Measurements from ENCODE around the gene EXOC6B.
"Not testable (repeated sequence)": the region's sequence is repeated elsewhere in the genome, so short reads cannot be mapped to it uniquely, and the experiment has no call there.

EXOC6B gene

DNA sequence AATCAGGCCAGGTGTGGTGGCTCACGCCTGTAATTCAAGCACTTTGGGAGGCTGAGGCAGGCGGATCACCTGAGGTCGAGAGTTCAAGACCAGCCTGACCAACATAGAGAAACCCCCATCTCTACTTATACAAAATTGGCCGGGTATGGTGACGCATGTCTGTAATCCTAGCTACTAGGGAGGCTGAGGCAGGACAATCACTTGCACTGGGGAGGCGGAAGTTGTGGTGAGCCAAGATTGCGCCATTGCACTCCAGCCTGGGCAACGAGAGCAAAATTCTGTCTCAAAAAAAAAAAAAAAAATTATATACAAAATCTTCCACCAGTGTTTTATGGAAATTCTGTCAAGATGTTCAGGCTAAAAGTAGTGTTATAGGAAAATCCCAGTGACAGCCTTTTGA, 290.2 kb downstream of the EXOC6B start:
- not testable (repeated sequence) for DNase-seq

DNA sequence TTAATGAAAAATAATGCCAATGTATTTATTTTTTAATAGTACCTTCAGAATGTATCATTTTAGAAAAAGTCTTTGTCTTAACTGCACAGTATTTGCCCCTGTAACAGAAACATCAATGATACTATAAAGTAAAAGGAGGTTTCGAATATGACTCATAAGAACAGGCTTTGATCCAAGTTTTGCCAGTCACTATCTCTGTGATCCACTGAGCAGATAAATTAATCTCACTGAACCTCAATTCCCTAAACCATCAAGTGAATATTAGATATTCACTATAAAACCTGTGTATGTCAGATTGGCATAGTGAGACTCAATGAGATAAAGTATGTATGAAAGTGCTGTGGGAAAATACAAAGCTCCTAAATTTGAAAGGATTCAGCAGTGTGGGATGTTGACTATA, 292.1 kb downstream of the EXOC6B start:
- DNase-seq = no peak

- no peak for DNase-seq
Observed at GRCh38 chr2:72527424-72527823, 298.4 kb downstream of the EXOC6B start.

- DNase-seq = no peak
Observed at GRCh38 chr2:72526623-72527022, 299.2 kb downstream of the EXOC6B start.

DNA sequence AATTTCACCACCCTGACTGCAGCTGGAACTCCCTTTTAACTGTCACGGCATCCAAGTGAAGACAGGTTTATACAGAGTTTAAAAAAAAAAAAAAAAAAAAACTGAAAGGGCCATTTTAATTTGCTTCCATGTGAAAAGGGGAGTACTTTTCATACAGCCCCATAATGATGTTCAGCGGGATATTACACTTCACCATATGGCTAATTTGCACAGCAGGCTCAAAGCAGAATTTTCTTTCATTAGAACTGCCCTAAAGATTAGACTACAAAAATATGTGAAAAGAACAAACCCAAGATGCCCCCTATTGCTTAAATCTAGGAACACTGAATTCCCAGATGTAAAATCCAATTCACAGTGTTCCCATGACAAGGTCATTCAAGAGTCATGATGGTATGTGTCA, 301.8 kb downstream of the EXOC6B start:
- no peak for DNase-seq

DNA sequence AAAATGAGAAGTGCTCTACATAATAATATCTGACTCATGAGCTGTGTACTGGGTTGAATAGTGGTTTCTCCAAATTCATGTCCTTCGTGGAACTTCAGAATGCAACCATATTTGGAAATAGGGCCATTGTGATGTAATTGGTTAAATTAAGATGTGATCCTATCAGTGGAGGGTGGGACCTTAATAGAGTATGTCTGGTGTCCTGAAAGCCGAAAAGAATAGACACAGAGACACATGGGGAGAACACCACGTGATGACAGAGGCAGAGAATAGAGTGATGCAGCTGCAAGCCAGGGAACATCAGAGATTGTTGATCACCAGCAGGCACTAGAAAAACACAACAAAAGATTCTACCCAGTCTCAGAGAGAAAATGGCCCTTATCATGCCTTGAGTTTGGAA, 310.1 kb downstream of the EXOC6B start:
- no peak for DNase-seq

GRCh38 chr2:72513011-72513410, 312.8 kb downstream of the EXOC6B start:
- DNase-seq = no peak

DNA sequence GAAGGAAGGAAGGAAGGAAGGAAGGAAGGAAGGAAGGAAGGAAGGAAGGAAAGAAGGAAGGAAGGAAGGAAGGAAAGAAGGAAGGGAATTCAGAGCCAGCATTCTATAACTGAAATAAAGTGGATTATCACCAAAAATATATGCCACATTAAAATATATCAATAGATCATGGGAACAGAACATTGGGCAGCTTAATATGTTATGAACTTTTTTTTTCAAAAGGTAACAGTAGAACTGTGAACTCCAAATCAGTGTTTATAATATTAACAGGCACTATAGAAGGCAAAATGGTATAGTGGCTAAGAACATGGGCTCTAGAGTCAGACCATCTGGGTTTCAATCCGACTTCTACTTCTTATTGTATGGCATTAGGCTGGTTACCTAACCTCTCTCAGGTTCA, 313.5 kb downstream of the EXOC6B start:
- no peak for DNase-seq

DNA sequence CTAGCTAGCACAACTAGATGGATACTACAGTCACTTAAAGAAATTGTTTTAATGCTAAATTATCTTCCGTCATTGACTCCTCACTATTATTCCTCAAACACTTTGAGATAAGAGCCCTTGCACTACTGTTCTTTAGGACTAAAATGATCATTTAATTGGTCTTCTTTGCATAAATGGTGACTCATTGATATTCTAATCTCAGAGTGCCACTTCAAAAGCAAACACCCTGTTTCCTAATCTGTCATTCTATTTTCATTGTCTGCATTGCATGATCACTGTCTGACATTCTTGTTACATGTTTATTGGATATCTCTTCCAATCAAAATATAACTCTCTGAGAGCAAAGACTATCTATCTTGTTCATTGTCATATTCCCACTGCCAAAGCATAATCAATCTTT, 313.9 kb downstream of the EXOC6B start:
- no peak for DNase-seq

DNA sequence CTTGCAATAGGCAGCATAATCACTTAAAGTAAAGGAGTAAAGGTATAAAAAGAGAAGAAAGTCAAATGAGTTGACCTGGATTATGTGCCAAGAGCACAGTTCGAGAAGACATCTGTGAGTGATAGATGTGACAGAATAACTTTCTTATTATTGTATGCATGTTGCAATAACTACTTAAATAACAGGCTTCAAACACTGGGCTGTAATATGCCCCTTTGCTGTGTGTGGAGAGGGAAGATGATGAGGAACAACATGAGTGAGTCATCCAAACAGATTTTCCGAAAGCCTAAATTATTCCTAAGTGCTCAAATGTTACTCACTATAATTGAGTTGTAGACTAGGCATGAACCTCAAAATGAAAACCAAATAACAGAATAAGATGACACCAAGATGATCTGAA, 328.1 kb downstream of the EXOC6B start:
- no peak for DNase-seq

DNA sequence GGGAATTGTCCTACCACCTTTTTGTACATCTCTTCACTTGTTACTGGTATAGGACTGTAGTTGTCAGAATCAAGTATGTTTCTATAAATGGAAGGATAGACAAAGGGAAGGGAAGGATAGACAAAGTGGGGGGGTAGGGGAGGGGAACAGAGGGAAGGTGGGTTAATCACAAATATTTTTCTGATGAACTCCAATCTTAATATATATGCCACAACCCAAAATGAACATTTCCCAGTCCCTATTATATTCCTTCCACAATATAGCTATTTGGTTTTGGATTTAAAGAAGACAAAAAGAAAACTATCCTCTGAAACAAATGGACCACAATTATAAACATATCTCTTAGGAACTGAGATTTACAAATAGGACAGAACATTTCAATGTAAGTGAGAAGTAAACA, 329.4 kb downstream of the EXOC6B start:
- DNase-seq = no peak

DNA sequence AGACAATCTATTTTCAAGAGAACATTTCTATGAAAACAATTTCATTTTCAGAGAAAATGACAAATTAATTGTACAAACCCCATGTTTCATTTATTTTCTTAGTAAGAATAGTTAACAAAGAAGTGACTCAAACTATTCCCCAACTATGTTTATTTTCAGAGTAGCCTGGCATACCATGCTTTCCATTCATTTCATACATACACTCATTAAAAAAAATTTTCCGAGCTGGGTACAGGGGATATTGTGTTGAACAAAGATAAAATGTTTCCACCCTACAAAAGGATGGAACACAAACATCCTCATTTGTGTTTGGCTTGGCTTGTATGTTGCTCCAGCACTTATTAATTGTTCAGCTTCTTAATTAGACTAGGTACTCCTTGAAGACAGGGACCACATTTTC, 331.4 kb downstream of the EXOC6B start:
- no peak for DNase-seq

DNA sequence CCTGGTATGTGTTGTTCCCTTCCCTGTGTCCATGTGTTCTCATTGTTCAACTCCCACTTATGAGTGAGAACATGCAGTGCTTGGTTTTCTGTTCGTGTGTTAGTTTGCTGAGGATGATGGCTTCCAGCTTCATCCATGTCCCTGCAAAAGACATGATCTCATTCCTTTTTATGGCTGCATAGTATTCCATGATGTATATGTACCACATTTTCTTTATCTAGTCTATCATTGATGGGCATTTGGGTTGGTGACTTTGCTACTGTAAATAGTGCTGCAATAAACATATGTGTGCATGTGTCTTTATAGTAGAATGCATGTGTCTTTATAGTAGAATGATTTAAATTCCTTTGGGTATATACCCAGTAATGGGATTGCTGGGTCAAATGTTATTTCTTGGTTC, 341.2 kb downstream of the EXOC6B start:
- DNase-seq = not testable (repeated sequence)

- DNase-seq = no peak
Observed at GRCh38 chr2:72483346-72483745, 342.5 kb downstream of the EXOC6B start.

- no peak for DNase-seq
Observed at GRCh38 chr2:72475246-72475645, 350.6 kb downstream of the EXOC6B start.

DNA sequence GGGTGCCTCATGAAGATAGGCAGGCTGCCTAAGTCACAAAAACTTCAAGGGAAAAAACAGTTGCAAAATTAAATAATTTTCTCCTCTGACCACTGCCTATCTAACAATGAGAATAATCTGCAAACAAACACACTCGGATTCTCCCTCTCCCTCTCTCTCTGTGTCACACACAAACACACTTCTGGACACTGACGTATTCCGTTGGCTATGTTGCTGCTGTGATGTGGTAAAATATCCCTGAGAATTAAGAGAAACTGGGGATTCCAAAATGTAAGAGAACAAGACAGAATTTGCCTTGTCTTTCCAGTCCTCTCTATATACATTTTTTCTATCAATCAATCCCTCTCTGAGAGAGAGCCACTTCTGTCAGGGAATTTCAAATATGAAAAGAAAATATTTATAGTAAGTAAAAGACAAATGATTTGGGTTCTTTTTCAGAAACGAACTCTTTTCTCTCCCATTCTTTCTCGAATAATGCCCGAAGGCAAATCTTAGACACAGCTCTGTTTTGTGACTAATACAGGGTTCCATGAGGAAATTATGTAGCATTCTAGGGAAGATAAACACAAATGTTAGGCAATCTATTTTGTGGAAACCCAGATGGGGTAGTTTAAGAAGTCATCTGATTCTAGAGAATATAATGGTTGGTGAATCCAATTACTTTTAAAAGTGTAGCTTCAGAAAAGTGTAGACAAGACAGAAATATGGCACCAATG, 367.9 kb downstream of the EXOC6B start:
- no peak for DNase-seq

DNA sequence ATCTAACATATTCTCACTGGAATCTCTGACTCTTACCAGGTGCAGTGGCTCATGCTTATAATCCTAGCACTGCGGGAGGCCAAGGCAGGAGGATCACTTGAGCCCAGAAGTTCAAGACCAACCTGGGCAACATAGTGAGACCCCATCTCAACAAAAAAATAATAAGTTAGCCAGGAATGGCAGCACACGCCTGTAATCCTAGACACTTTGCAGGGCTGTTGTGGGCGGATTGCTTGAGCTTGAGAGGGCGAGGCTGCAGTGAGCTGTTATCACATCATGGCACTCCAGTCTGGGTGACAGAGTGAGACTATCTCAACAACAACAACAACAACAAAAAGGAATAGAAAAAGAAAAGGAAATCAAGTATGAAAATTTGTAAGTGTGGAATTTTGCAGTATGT, 371.6 kb downstream of the EXOC6B start:
- no peak for DNase-seq

DNA sequence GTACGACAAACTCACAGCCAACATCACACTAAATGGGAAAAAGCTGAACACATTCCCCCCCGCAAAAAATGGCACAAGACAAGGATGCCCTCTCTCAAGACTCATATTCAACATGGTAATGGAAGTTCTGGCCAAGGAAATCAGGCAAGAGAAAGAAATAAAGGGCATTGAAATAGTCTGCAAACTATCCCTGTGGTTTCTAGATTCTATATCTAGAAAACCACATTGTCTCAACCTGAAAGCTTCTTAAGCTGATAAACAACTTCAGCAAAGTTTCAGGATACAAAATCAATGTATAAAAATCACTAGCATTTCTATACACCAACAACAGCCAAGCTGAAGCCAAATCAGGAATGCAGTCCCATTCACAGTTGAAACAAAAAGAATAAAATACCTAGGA, 383.6 kb downstream of the EXOC6B start:
- DNase-seq = no peak

GRCh38 chr2:72439892-72440291, 385.9 kb downstream of the EXOC6B start:
- DNase-seq = no peak

DNA sequence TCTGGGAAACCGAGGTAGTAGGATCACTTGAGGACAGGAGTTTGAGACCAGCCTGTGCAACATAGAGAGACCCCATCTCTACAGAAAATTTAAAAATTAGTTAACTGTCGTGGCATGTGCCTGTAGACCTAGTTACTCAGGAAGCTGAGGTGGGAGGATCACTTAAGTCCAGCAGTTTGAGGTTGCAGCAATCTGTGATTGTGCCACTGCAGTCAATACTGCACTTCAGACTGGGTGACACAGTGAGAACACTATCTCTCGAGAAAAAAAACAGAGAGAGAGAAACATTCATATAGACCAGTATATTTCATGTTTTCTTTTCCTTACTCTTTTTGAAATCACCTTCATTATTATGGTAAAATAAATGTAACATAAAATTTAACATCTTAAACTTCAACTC, 387.5 kb downstream of the EXOC6B start:
- DNase-seq = no peak

- no peak for DNase-seq
Observed at GRCh38 chr2:72431737-72432136, 394.1 kb downstream of the EXOC6B start.

DNA sequence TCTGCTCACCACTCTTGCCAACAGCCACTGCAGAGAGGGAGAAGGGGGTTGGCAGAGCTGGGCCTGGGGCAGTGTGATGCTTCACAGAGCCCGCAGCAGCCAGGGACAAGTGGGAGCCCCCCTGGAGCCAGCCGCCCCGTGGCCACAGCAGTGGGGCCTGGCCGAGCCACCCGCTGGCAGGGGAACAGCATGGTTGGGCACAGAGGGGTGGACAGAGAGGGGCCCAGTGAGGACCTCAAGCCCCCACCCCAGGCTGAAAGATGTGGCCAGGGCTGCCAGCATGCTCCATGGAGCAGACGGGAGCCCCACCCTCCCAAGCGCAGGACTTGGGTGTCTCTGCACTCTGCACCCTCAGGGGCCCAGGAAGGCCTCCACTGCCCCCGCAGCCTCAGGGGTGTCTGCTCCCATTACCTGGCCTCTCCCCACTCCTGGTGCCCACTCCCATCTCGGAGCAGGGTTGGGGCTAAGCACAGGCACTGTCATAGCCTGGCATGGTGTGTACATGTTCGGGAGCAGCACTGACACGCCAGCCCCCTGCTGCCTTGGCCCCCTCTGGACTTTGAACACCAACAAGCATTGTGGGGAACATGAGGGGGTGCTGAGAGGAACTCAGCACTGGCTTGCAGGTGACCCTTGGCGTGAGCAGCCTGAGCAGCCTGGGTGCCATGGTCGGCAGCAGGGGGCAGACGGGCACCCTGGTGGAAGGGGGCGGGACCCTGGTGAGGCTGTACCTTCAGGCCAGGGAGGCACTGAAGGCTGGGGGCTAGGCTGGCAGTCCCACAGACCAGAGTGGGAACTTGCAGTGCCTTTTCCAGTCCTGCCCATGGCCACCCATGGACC, 398.6 kb downstream of the EXOC6B start:
- DNase-seq = no peak

GRCh38 chr2:72425996-72426395, 399.8 kb downstream of the EXOC6B start:
- no peak for DNase-seq

- DNase-seq = no peak
Observed at GRCh38 chr2:72423756-72424155, 402.1 kb downstream of the EXOC6B start.
